ENCODE data around the gene TM9SF3.
"Not testable (repeated sequence)": the region's sequence is repeated elsewhere in the genome, so short reads cannot be mapped to it uniquely, and the experiment has no call there.

Gene TM9SF3

DNA sequence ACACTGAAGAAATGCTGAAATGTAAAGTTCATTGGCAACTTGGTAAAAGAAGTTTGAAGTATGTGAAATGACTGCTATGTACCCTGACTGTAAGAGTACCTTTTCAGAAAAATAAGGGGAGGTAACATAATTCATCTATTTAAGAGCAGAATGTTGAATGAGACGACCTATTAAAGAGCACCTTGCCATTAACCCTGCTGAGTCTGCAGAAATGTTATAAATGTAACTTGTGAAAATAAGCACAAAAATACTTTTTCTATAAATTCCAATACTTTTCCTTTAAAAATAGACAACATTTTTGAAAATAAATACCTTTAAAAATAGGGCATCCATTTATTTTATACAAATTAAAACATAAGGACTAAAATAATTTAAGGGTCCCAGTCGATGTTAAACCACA is 7.7 kb downstream of the TM9SF3 start:
- TF ChIP-seq, protein P1, sequence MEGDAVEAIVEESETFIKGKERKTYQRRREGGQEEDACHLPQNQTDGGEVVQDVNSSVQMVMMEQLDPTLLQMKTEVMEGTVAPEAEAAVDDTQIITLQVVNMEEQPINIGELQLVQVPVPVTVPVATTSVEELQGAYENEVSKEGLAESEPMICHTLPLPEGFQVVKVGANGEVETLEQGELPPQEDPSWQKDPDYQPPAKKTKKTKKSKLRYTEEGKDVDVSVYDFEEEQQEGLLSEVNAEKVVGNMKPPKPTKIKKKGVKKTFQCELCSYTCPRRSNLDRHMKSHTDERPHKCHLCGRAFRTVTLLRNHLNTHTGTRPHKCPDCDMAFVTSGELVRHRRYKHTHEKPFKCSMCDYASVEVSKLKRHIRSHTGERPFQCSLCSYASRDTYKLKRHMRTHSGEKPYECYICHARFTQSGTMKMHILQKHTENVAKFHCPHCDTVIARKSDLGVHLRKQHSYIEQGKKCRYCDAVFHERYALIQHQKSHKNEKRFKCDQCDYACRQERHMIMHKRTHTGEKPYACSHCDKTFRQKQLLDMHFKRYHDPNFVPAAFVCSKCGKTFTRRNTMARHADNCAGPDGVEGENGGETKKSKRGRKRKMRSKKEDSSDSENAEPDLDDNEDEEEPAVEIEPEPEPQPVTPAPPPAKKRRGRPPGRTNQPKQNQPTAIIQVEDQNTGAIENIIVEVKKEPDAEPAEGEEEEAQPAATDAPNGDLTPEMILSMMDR (IDR thresholded peaks at IDR 0.05): no peak
- Histone ChIP-seq H3K27me3 (no peaks in the 10 kb centered on the region), H3K27ac (no peak overlapping the region), H3K36me3 (peaks cover 8% of the 10 kb centered on the region), H3K9me3 (no peaks in the 10 kb centered on the region), H3K4me1 (ENCODE audit: control insufficient read depth in 1 of 2, insufficient read depth in 1 of 2, low read depth in 1 of 2, low read length in 1 of 2) (peaks cover under 1 to 9% of the 10 kb centered on the region in 2 experiments), H3K4me3 (ENCODE audit: low read depth in 1 of 2, low read length in 1 of 2) (no peak overlapping the region)

DNA sequence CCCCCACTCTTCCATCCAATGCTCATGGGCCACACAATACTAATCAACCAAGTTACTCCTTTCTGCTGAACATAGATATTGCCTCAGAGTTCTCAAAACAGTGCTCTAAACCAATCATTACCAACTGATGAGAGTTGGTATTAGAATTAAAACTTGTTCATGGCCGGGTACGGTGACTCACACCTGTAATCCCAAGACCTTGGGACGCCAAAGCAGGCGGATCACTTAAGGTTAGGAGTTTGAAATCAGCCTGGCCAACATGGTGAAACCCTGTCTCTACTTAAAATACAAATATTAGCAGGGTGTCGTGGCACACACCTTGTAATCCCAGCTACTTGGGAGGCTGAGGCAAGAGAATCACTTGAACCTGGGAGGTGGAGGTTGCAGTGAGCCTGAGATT is 8.2 kb downstream of the TM9SF3 start:
- no peak overlapping the region for H3K27ac ChIP-seq

DNA sequence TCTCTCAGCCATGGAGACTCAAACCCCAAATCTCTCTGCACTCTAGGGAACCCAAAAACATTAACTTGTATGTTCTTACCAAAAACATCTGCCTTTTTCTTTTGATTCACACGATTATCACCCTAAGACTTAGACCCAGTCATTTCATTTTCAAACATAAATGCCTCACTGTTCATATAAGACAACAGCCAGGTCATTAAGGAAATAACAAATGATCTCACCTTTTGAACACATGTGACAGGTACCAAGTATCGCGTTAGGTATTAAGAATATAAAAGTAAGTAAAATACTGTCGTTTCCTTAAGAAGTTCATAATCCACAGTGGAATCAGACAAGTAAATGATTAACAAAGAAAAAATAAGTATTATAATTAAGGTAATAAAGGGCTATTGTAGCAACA is 8.8 kb downstream of the TM9SF3 start:
- H3K9me3 ChIP-seq: no peaks in the 10 kb centered on the region
- H3K27ac ChIP-seq: no peak overlapping the region
- no peaks in the 10 kb centered on the region for H3K4me1 ChIP-seq (ENCODE audit: control insufficient read depth in 1 of 2, insufficient read depth in 1 of 2, low read depth in 1 of 2, low read length in 1 of 2)

More for the DNA sequence above, 8.2 kb downstream of the TM9SF3 start:
- H3K4me1 ChIP-seq (ENCODE audit: control insufficient read depth in 1 of 2, insufficient read depth in 1 of 2, low read depth in 1 of 2, low read length in 1 of 2): peaks cover 0 to 4% of the 10 kb centered on the region in 2 experiments
- no peak overlapping the region for H3K4me3 ChIP-seq (ENCODE audit: low read depth in 1 of 2, low read length in 1 of 2)
- TF ChIP-seq, protein P1 (IDR thresholded peaks at IDR 0.05): no peak
- no peaks in the 10 kb centered on the region for H3K9me3 ChIP-seq
- H3K27me3 ChIP-seq: no peaks in the 10 kb centered on the region
- H3K36me3 ChIP-seq: peaks cover 8% of the 10 kb centered on the region

DNA sequence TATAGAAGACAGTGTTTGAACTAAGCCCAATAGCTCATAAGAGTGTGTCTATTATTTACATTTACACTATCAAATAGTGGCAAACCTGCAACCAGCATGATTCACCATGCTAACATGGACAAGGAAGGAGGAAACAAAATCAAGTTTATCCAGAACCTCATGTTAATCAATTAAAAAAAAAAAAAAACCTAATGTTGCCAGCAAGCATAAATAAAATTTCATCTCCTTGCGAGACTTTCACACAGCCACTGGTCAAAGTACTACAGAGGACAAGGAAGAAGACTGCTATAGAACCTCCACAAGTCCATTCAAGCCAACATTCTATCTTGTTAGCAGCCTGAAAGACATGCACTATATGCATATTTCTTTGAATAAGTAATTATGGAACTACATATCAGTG is 9.7 kb downstream of the TM9SF3 start:
- H3K27me3 ChIP-seq: no peaks in the 10 kb centered on the region

More for the DNA sequence above, 8.8 kb downstream of the TM9SF3 start:
- Histone ChIP-seq H3K4me3 (ENCODE audit: low read depth in 1 of 2, low read length in 1 of 2) (no peak overlapping the region), H3K27me3 (no peaks in the 10 kb centered on the region), H3K36me3 (peaks cover 8% of the 10 kb centered on the region)
- TF ChIP-seq, protein P1 (IDR thresholded peaks at IDR 0.05): no peak

DNA sequence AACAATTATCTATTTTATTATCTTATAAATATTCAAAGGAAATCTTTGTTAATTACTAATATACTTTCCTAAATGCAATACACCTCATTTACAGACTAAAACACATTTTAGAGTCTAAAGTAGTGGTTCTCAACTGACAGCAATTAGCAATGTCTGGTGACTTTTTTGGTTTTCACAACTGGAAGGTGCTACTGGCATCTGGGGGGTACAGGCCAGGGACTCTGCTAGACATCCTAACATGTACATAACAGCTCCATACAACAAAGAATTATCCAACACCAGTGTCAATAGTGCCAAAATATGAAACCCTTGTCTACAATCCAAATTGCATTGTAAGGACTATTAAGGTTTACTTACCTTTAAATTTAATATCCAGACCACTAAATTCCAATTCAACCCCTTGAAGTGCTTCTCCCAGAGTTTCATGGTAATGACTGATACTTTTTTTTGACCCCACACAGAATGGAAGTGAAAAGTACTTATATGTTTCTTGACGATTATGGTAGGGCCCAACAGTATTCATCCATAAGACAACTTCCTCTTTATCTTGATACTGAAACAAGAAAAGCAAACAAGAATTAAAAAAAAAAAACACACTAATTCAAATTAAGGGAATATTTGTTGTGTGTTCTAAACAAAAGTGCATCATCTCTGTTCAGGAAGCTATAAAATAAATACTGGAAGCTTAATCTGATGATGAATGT is 10.4 kb downstream of the TM9SF3 start:
- Histone ChIP-seq H3K4me1 (ENCODE audit: control insufficient read depth in 1 of 2, insufficient read depth in 1 of 2, low read depth in 1 of 2, low read length in 1 of 2) (no peaks in the 10 kb centered on the region), H3K36me3 (peaks cover 8% of the 10 kb centered on the region), H3K27ac (no peak overlapping the region), H3K27me3 (no peaks in the 10 kb centered on the region), H3K9me3 (no peaks in the 10 kb centered on the region), H3K4me3 (ENCODE audit: low read depth in 1 of 2, low read length in 1 of 2) (no peak overlapping the region)
- TF ChIP-seq, protein P1 (IDR thresholded peaks at IDR 0.05): no peak

More for the DNA sequence above, 9.7 kb downstream of the TM9SF3 start:
- TF ChIP-seq, protein P1 (IDR thresholded peaks at IDR 0.05): no peak
- no peaks in the 10 kb centered on the region for H3K9me3 ChIP-seq
- no peak overlapping the region for H3K27ac ChIP-seq
- H3K4me3 ChIP-seq (ENCODE audit: low read depth in 1 of 2, low read length in 1 of 2): no peak overlapping the region
- H3K4me1 ChIP-seq (ENCODE audit: control insufficient read depth in 1 of 2, insufficient read depth in 1 of 2, low read depth in 1 of 2, low read length in 1 of 2): no peaks in the 10 kb centered on the region
- peaks cover 8% of the 10 kb centered on the region for H3K36me3 ChIP-seq

DNA sequence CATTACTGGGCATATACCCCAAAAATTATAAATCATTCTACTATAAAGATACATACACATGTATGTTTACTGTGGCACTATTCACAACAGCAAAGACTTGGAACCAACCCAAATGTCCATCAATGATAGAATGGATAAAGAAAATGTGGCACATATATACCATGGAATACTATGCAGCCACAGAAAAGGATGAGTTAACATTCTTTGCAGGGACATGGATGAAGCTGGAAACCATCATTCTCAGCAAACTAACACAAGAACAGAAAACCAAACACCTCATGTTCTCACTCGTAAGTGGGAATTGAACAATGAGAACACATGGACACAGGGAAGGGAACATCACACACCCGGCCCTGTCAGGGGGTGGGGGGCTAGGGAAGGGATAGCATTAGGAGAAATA is 12.2 kb downstream of the TM9SF3 start:
- not testable (repeated sequence) for H3K9me3 ChIP-seq; H3K27me3 ChIP-seq; H3K27ac ChIP-seq; H3K4me3 ChIP-seq (ENCODE audit: low read depth in 1 of 2, low read length in 1 of 2); H3K4me1 ChIP-seq (ENCODE audit: control insufficient read depth in 1 of 2, insufficient read depth in 1 of 2, low read depth in 1 of 2, low read length in 1 of 2); H3K36me3 ChIP-seq
